NOMO-1 treated with dmso at 0.1 percent for 144 hours (cell line): Measurements from ENCODE around the gene EREG.
A peak's percentile ranks its signal among the peaks of the same experiment; 100 is the strongest.

Experiments used
- DNase-seq: peaks from one replicate; lab custom pipeline; 2025; ENCODE audit not compliant: unreplicated experiment; lab: John Stamatoyannopoulos, UW

EREG gene

GRCh38 chr4:74364652-74365491 is at the start of gene EREG:
EREG (plus strand) TSS chr4:74365145; CDS start chr4:74365309, 164 bp downstream.
- DNase-seq: no peak

GRCh38 chr4:74315376-74315775 is 49.6 kb upstream of the EREG start:
- DNase-seq: no peak

- DNase-seq: no peak
Observed at GRCh38 chr4:74316397-74316796, 48.5 kb upstream of the EREG start.

- DNase-seq: no peak
Observed at GRCh38 chr4:74317616-74318246, 47.2 kb upstream of the EREG start.

- DNase-seq: no peak
Observed at GRCh38 chr4:74318276-74318675, 46.7 kb upstream of the EREG start.

GRCh38 chr4:74319470-74319869 is 45.5 kb upstream of the EREG start:
- no peak for DNase-seq

GRCh38 chr4:74320559-74321118 is 44.3 kb upstream of the EREG start:
- DNase-seq: no peak

- DNase-seq: no peak
Observed at GRCh38 chr4:74322301-74322700, 42.6 kb upstream of the EREG start.

- no peak for DNase-seq
Observed at GRCh38 chr4:74323663-74324062, 41.3 kb upstream of the EREG start.

GRCh38 chr4:74324262-74324661 is 40.7 kb upstream of the EREG start:
- no peak for DNase-seq

GRCh38 chr4:74325886-74326285 is 39.1 kb upstream of the EREG start:
- DNase-seq: no peak

GRCh38 chr4:74327762-74328161 is 37.2 kb upstream of the EREG start:
- DNase-seq: no peak

- DNase-seq: no peak
Observed at GRCh38 chr4:74328501-74328900, 36.4 kb upstream of the EREG start.

- no peak for DNase-seq
Observed at GRCh38 chr4:74329307-74329706, 35.6 kb upstream of the EREG start.

- no peak for DNase-seq
Observed at GRCh38 chr4:74330295-74330750, 34.6 kb upstream of the EREG start.

- DNase-seq: no peak
Observed at GRCh38 chr4:74331252-74331651, 33.7 kb upstream of the EREG start.

- DNase-seq: no peak
Observed at GRCh38 chr4:74331944-74332343, 33.0 kb upstream of the EREG start.

GRCh38 chr4:74334636-74335035 is 30.3 kb upstream of the EREG start:
- DNase-seq: no peak

GRCh38 chr4:74335341-74336021 is 29.5 kb upstream of the EREG start:
- peak; percentile 26 for DNase-seq

GRCh38 chr4:74338792-74339333 is 26.1 kb upstream of the EREG start:
- peak; percentile 50 for DNase-seq

- no peak for DNase-seq
Observed at GRCh38 chr4:74339501-74339900, 25.4 kb upstream of the EREG start.
